Heart left ventricle (tissue), 13 donors: ENCODE results near the gene CLK4.

Experiments used
- POLR2A ChIP-seq, 2 donors: fragments of 450-650 bp; IDR thresholded peaks; one replicate each; pipeline ENCODE4 v1.6.1; 2017; ENCODE audit warnings: antibody characterized with exemption in 2 of 2, mild to moderate bottlenecking in 2 of 2, moderate library complexity in 2 of 2
- TF ChIP-seq, protein P1 (sequence below), 12 donors: fragments of 200-600 bp; sonication (generic) in 4 of 12; IDR thresholded peaks; one replicate each; pipeline versions ENCODE4 v1.5.0 to v1.8.0; 2018 to 2022; ENCODE audit warnings: antibody characterized with exemption in 12 of 12, mild to moderate bottlenecking in 5 of 12
- donor health status: ischemic (EF 13 %, LVEDD 7.1; RV severe dilation, severe dysfunction).
- donor health status: DM: no; HTN: yes; CAD: no.
- donor health status: DM: no; HTN: no; CAD: no.
- donor health status: ischemic (EF 25% LVEDD 6.9; RV normal size, moderate dysfunction).
- donor health status: ischemic (EF 25% LVEDD 5.7; RV mildly dilated, moderate dysfunction).
- donor health status: ischemic (EF 35%, LVEDD 5.7; RV mildly dilated, moderate dysfunction).
- donor health status: nonischemic (EF 11% LVEDD 7.7; RV severe dilation, severe dysfunction).
- donor health status: DM: yes; HTN: yes; CAD: no.
- donor health status: PGD.
- donor health status: ischemic (EF 29% LVEDD 5.4; RV normal size, mild dysfunction).
- donor health status: nonischemic (EF 23%, LVEDD 6.1; RV moderate dilation, normal function).

DNA sequence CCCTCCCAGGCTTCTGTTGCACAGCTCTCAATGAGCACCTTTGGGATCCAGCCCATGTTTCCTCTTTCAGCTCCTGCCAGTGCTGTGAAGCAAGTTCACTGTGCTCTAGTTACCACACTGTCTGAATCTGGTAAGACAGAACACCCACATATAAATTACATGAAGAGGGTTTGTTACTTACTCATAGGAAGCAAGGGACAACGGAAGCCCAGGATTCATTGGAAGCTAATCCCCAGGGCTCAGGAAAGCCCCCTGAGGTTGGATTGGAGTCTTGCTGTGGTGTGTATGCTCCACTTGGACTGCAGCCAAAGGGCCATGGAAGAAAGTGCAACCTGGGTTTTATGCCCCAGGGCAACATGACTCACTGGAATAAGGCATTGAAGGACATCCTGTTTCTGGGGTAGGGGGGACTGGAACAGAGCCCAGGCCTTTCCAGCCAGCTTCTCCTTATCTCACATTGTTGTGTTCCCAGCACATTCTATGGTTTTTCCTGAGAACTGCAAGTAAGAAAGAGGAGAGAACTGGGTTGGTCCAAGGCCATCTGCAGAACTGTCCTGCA is 15.6 kb upstream of the CLK4 start:
- TF ChIP-seq, protein P1, sequence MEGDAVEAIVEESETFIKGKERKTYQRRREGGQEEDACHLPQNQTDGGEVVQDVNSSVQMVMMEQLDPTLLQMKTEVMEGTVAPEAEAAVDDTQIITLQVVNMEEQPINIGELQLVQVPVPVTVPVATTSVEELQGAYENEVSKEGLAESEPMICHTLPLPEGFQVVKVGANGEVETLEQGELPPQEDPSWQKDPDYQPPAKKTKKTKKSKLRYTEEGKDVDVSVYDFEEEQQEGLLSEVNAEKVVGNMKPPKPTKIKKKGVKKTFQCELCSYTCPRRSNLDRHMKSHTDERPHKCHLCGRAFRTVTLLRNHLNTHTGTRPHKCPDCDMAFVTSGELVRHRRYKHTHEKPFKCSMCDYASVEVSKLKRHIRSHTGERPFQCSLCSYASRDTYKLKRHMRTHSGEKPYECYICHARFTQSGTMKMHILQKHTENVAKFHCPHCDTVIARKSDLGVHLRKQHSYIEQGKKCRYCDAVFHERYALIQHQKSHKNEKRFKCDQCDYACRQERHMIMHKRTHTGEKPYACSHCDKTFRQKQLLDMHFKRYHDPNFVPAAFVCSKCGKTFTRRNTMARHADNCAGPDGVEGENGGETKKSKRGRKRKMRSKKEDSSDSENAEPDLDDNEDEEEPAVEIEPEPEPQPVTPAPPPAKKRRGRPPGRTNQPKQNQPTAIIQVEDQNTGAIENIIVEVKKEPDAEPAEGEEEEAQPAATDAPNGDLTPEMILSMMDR (IDR thresholded peaks at IDR 0.05), result no peak
- TF ChIP-seq POLR2A (IDR thresholded peaks at IDR 0.05), result no peak
